Left lobe of liver (tissue), 2 donors: ENCODE measurements around the gene MAST1. TPM values are rescaled to one million over a fixed set of nuclear protein-coding genes. Genes with fewer than 3 reads are reported as not detected.
"Not testable (repeated sequence)": the region's sequence is repeated elsewhere in the genome, so short reads cannot be mapped to it uniquely, and the experiment has no call there.

Experiments used
- ATAC-seq: fragments of 200-7000 bp; cut with Tn5 transposase; one replicate; pipeline ENCODE4 v1.9.1; 2020; ENCODE audit warnings: mild to moderate bottlenecking, moderate library complexity
- DNase-seq: peaks from one replicate; pipeline ENCODE4 v3.0.0-alpha.2; 2020; ENCODE audit warnings: low spot score
- total RNA-seq: library from RNA; stranded (reverse); gene quantifications from one replicate; pipeline ENCODE4 v1.2.1, GENCODE V29; 2021
- donor health status: DM: no; HTN: no; CAD: no; lungs with moderate emphysema.
- donor health status: DM: no; HTN: yes; CAD: no.

The MAST1 gene
- total RNA-seq, 1 donor from 2014 or later: 0.86 TPM

DNA sequence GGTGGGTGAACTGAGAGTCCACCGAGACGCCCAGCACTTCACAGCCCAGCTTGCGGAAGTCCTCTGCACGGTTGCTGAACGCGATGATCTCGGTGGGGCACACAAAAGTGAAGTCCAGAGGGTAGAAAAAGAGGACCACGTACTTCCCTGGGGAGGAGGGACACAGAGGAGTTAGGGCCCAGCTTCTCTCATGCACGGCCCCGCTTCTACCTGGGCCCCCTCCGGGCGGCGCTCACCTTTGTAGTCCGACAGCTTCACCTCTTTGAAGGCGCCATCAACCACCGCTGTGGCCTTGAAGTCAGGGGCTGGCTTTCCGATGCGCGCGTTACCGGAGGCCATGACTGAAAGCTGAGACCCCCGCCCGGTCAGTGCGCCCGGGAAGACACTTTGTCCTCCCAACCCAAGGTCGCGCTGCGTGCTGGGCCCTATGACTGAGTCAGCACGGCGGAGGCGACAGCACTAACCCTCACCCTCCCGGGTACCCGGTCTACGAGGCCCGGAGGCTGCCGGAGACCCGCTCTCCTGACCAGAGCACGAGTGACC lies 37.3 kb upstream of the MAST1 start:
- ATAC-seq (peak; percentile 19), DNase-seq (no peak)

- DNase-seq: peak; percentile 88
Measured at GRCh38 chr19:12801466-12802266, 36.6 kb upstream of the MAST1 start, which contains the start of the genes PRDX2 and THSD8. Gene PRDX2, minus strand, starts transcription at chr19:12801800. Its CDS starts 539 bp downstream, at chr19:12801261. Gene THSD8, plus strand, starts transcription at chr19:12802069. Its CDS starts 3 bp downstream, at chr19:12802072.

GRCh38 chr19:12802267-12803106 lies 35.8 kb upstream of the MAST1 start:
- no peak for DNase-seq
- peak; percentile 52 for ATAC-seq

More at GRCh38 chr19:12801466-12802266, 36.6 kb upstream of the MAST1 start, which contains the start of the genes PRDX2 and THSD8:
- peak; percentile 92 for ATAC-seq

- DNase-seq (no peak), ATAC-seq (no peak)
Measured at GRCh38 chr19:12804051-12804450, 34.3 kb upstream of the MAST1 start.

- ATAC-seq (peak; percentile 83), DNase-seq (peak; percentile 90)
Measured at GRCh38 chr19:12806242-12807081, 31.9 kb upstream of the MAST1 start, which contains the start of gene RNASEH2A. Gene RNASEH2A, plus strand, starts transcription at chr19:12806584. Its CDS starts 90 bp downstream, at chr19:12806674.

GRCh38 chr19:12815088-12815487 lies 23.2 kb upstream of the MAST1 start:
- DNase-seq (no peak), ATAC-seq (no peak)

GRCh38 chr19:12817188-12817587 lies 21.1 kb upstream of the MAST1 start:
- DNase-seq, ATAC-seq: not testable (repeated sequence)

DNA sequence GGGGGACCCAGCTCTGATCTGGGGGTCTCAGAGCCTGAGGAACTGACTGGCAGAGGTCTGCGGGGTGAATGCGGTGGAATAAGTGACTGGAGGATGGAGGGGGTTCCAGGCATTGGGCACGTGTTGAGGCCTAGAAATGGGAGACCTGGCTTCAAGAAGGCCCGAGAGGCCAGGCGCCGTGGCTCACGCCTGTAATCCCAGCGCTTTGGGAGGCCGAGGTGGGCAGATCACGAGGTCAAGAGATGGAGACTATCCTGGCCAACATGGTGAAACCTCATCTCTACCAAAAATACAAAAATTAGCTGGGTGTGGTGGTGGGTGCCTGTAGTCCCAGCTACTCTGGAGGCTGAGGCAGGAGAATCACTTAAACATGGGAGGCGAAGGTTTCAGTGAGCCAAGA lies 20.5 kb upstream of the MAST1 start:
- not testable (repeated sequence) for ATAC-seq, DNase-seq

GRCh38 chr19:12821761-12822160 lies 16.6 kb upstream of the MAST1 start:
- DNase-seq (no peak), ATAC-seq (no peak)

- no peak for DNase-seq
- no peak for ATAC-seq
Measured at GRCh38 chr19:12825254-12826131, 12.8 kb upstream of the MAST1 start.

DNA sequence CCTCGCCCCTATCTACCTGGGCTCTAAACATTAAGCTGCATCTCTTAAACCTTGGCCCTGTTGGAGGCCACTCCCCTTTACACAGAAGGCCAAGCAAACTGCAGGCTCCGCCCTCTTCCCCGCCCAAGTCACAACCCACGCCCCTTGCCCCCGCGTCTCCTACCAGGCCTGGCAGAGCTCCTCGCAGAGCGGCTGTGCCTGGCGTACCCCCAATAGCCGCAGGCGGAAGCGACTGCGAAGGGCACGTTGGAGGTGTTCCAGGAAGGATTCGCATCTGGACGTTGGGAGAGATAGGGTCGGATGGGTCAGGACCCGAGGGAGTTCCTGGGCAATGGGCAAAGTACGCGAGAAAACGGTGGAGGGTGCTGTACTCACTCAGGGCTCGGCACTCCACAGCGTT lies 9.8 kb upstream of the MAST1 start:
- DNase-seq (no peak), ATAC-seq (peak; percentile 78)

DNA sequence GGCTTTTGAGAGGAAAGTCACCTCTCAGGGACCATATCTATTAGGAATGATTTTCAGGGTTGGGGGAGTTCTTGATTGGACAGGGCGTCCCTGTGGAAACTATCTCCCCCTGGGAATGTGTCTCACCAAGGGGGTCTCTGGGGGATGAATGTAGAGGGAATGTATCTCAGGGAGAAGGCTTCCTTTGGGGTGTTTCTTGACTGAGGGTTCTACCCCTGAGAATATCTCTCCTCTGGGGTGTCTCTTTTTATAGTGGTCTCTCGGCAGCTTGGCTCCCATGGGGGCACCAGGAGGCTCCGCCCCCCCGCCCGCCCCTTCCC lies 4.9 kb upstream of the MAST1 start:
- DNase-seq: no peak

GRCh38 chr19:12833738-12834565 lies 4.4 kb upstream of the MAST1 start:
- ATAC-seq (peak; percentile 26), DNase-seq (no peak)

More for the DNA sequence above, 4.9 kb upstream of the MAST1 start:
- ATAC-seq: no peak

DNA sequence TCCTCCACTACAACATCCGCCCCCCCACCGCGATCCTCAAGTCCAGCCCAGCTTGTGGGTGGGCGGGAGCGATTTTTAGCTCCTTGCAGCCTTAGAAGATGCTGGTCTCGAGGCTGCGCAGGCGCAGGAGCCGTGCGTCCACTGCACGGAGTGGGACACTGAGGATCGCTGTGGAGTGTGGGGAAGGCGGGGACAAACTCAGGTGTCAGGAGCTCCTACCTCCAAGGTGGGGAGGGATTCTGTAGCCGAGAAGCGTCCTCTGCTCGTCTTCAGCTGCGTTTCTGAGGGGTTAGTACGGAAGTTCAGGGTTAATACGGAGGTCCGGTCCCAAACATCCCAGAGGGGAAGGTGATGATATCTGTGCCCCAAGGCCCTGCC lies 3.8 kb upstream of the MAST1 start, which contains the start of gene RTBDN:
Gene RTBDN, minus strand, starts transcription at position 14 of the 378 bp plus-strand sequence. CDS start 4,600 bp downstream, outside the sequence.
- DNase-seq (no peak), ATAC-seq (no peak)

DNA sequence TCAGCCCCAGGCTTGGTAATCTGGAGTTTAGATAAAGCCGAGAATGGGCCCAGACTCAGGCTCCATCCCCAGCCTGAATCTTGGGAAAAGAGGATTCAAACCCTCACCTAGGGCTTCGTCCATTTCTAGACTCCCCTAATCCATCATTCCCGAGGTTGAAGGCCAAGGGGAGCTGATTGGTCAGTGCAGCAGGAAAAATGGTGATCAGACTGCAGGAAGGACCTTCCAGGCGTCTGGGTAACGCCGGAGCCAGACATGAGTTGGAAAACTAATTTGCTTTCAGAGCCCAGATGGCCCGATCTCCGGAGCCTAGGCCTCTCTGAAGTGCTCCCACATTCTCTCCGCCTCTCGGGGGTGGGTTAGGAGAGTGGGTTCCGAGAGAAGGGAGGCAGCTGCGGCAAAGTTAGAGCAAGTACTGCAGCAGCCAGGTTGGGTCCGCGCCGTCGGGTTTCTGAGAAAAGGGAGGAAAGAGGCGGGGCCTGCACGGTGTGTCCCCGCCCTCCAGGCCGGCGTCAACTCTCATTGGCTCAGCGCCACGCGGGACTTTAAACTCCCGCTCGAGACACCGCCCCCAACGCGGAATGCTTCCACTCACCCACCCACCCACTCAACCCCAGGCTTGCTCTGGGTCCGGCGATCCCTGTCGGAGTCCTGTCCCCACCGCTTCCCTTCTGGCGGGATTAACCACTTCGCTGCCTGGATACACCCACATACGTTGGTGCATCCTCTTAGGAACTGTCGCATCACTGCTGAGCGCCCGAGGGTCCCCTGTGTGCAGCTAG lies 3.1 kb upstream of the MAST1 start:
- DNase-seq: no peak
- no peak for ATAC-seq

DNA sequence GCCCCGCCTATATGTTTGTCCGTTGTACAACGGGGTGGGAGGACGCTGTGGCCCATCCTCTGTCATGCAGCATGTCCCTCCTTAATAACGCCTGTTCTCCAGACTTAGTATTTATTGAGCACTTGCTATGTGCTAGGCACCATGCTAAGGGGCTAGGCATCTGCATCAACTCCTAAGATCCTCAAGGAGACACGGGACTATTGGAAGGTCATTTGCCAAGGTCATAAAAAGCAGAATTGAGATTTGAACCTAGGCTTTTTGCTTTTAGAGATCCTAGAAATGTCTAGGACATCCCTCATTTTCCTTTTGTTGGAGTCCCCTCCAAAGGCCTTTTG lies 1.8 kb upstream of the MAST1 start:
- no peak for ATAC-seq
- no peak for DNase-seq

DNA sequence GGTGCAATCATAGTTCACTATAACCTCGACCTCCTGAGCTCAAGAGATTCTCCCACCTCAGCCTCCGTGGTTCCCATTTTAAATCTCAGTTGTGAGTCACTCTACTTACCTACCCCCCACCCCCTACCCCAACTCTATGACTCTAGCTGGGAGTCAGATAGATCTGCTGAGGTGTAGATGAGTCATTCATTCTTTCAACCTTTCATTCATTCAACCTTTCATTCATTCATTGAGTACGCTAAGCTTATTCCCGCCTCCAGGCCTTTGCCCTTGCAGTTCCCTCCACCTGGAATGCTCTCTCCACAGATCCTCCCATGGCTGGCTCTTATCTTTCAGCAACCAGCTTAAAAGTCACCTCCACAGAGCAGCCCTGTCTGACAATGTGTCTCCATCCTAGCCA lies 1.1 kb upstream of the MAST1 start:
- ATAC-seq (no peak), DNase-seq (no peak)
